ENCODE measurements around the gene C13orf46.

- TF ChIP-seq CTCF (IDR thresholded peaks at IDR 0.05; ENCODE audit: insufficient read depth, low read length) (no peak), REST (IDR thresholded peaks at IDR 0.05; ENCODE audit: insufficient replicate concordance, low read depth) (no peak), POLR2AphosphoS5 (IDR thresholded peaks at IDR 0.05; ENCODE audit: low read depth) (no peak), GABPA (IDR thresholded peaks at IDR 0.05; ENCODE audit: low read depth) (no peak)
These were observed 34.0 kb downstream of the C13orf46 start for GRCh38 chr13:113939944-113940297.

Data from HL-60 (cell line).